HEK293 (cell line): ENCODE measurements around the gene ZNF605.

Source experiments
- ATF2 ChIP-seq: fragments of 450-650 bp; formaldehyde crosslinking; IDR thresholded peaks from 2 replicates; pipeline ENCODE4 v1.5.1; 2016; ENCODE audit warnings: missing biosample characterization, missing genetic modification characterization, low read depth
- CTCF ChIP-seq: fragments of 450-650 bp; formaldehyde crosslinking; IDR thresholded peaks from 2 replicates; pipeline ENCODE4 v1.5.1; 2016; ENCODE audit warnings: missing biosample characterization, missing genetic modification characterization
- SETDB1 ChIP-seq: IDR thresholded peaks from one replicate; pipeline ENCODE4 v1.6.1; 2017; ENCODE audit warnings: mild to moderate bottlenecking, low read length, moderate library complexity, mixed read lengths; ENCODE audit not compliant: insufficient read length
- ZNF274 ChIP-seq, 2 experiments: fragments of 200-500 bp in 1 of 2; fragments of 450-650 bp in 1 of 2; sonication (Bioruptor generic) in 1 of 2; formaldehyde crosslinking in 1 of 2; IDR thresholded peaks; 2 replicates each; pipeline versions ENCODE4 v1.5.1 to v1.6.1; 2014 to 2016; ENCODE audit warnings: borderline replicate concordance in 1 of 2, inconsistent platforms in 1 of 2, low read length in 1 of 2, missing biosample characterization in 1 of 2, missing genetic modification characterization in 1 of 2
- ZNF311 ChIP-seq: fragments of 450-650 bp; formaldehyde crosslinking; IDR thresholded peaks from 2 replicates; pipeline ENCODE4 v1.5.1; 2017; ENCODE audit warnings: missing biosample characterization, missing genetic modification characterization, borderline replicate concordance
- ZNF398 ChIP-seq: fragments of 450-650 bp; formaldehyde crosslinking; IDR thresholded peaks from 2 replicates; pipeline ENCODE4 v1.5.1; 2017; ENCODE audit warnings: missing biosample characterization, missing genetic modification characterization
- ZNF518A ChIP-seq: fragments of 450-650 bp; formaldehyde crosslinking; conservative IDR thresholded peaks from 2 replicates; pipeline ENCODE4 v1.5.1; 2016; ENCODE audit warnings: low read depth, missing biosample characterization, missing genetic modification characterization
- ZNF645 ChIP-seq: fragments of 450-650 bp; formaldehyde crosslinking; IDR thresholded peaks from 2 replicates; pipeline ENCODE4; 2016; ENCODE audit warnings: missing biosample characterization, missing genetic modification characterization
- ZNF658 ChIP-seq: fragments of 450-650 bp; formaldehyde crosslinking; IDR thresholded peaks from 2 replicates; pipeline ENCODE4; 2016; ENCODE audit warnings: missing biosample characterization, missing genetic modification characterization
- ZNF664 ChIP-seq: fragments of 450-650 bp; formaldehyde crosslinking; IDR thresholded peaks from 2 replicates; pipeline ENCODE4 v1.5.1; 2016; ENCODE audit warnings: missing biosample characterization, missing genetic modification characterization

- TF ChIP-seq CTCF (tag by site-specific recombination) (no peak), ZNF398 (tag by site-specific recombination) (no peak), ZNF664 (tag by site-specific recombination) (no peak), SETDB1 (no peak), ZNF518A (no peak), ATF2 (no peak), ZNF274 (IDR thresholded peaks at IDR 0.05; ENCODE audit: low read length) (no peak), ZNF274 (tag by site-specific recombination; IDR thresholded peaks at IDR 0.05; ENCODE audit: borderline replicate concordance) (no peak), ZNF658 (tag by site-specific recombination) (no peak), ZNF645 (no peak), ZNF311 (no peak)
These were observed 57.1 kb downstream of the ZNF605 start for GRCh38 chr12:132899033-132899432.
